SU-DHL-6 (cell line): Measurements from ENCODE around the gene OMP.

Source experiments
- H2AFZ ChIP-seq: fragments of 200-600 bp; sonication (generic); 2 replicates; pipeline ENCODE4 v1.6.1; 2014; ENCODE audit warnings: low read depth, mild to moderate bottlenecking, moderate library complexity, mixed read lengths, antibody characterized with exemption, low read length; ENCODE audit not compliant: severe bottlenecking
- H3F3A ChIP-seq: fragments of 200-600 bp; shearing (Covaris generic); 2 replicates; pipeline ENCODE4 v1.6.0; 2016; ENCODE audit warnings: antibody characterized with exemption, mild to moderate bottlenecking; ENCODE audit not compliant: insufficient read depth
- H3K27ac ChIP-seq: fragments of 200-600 bp; sonication (generic); 2 replicates; pipeline ENCODE4 v1.5.1; 2016; ENCODE audit warnings: low read depth, mild to moderate bottlenecking, low read length, moderate library complexity, mixed read lengths
- H3K27me3 ChIP-seq: fragments of 200-600 bp; sonication (generic), shearing (Covaris generic); 2 replicates; pipeline ENCODE4 v1.6.0; 2014; ENCODE audit warnings: mild to moderate bottlenecking, low read length
- H3K36me3 ChIP-seq: fragments of 200-600 bp; sonication (generic); 2 replicates; pipeline ENCODE4 v1.6.1; 2014; ENCODE audit warnings: mild to moderate bottlenecking, low read length, mixed read lengths
- H3K4me2 ChIP-seq: fragments of 300-600, 200-600 bp; shearing (Covaris generic), sonication (generic); 2 replicates; pipeline ENCODE4 v1.6.0; 2014; ENCODE audit warnings: low read length, low read depth, mild to moderate bottlenecking; ENCODE audit not compliant: poor library complexity, severe bottlenecking
- H3K4me3 ChIP-seq: fragments of 200-600 bp; sonication (generic); 2 replicates; pipeline ENCODE4 v1.5.1; 2014; ENCODE audit warnings: antibody characterized with exemption, low read length, mild to moderate bottlenecking, mixed read lengths; ENCODE audit not compliant: insufficient read depth, poor library complexity, severe bottlenecking
- H3K79me2 ChIP-seq: fragments of 200-600 bp; sonication (generic); 2 replicates; pipeline ENCODE4 v1.6.1; 2014; ENCODE audit warnings: mild to moderate bottlenecking, low read length, moderate library complexity; ENCODE audit not compliant: insufficient read depth
- H3K9ac ChIP-seq: fragments of 200-600 bp; sonication (generic); 2 replicates; pipeline ENCODE4 v1.7.0; 2014; ENCODE audit warnings: mild to moderate bottlenecking, low read length
- H3K9me2 ChIP-seq: fragments of 200-600 bp; sonication (generic); replicated peaks from 2 replicates; pipeline ENCODE4 v1.6.1; 2014; ENCODE audit warnings: low read length; ENCODE audit not compliant: insufficient read depth
- H3K9me3 ChIP-seq: fragments of 200-600 bp; sonication (generic); 2 replicates; pipeline ENCODE4 v1.6.1; 2014; ENCODE audit warnings: low read length, mixed read lengths; ENCODE audit not compliant: insufficient read depth
- H4K20me1 ChIP-seq: fragments of 200-600 bp; sonication (generic); 2 replicates; pipeline ENCODE4 v1.6.1; 2014; ENCODE audit warnings: low read depth, mild to moderate bottlenecking, antibody characterized with exemption, low read length, moderate library complexity, mixed read lengths
- CTCF ChIP-seq: fragments of 200-600 bp; sonication (generic); IDR thresholded peaks from one replicate; pipeline ENCODE4 v1.5.1; 2017; ENCODE audit warnings: antibody characterized with exemption, mild to moderate bottlenecking, low read length, moderate library complexity; ENCODE audit not compliant: insufficient read depth, poor library complexity, severe bottlenecking
- EZH2phosphoT487 ChIP-seq: fragments of 200-600 bp; sonication (generic), shearing (Covaris generic); conservative IDR thresholded peaks from 2 replicates; pipeline ENCODE4 v1.6.1; 2018; ENCODE audit warnings: mild to moderate bottlenecking, antibody characterized with exemption, low read length, moderate library complexity, mixed read lengths

The OMP gene

GRCh38 chr11:77092382-77092781, 10.3 kb upstream of the OMP start:
- no peak overlapping the region for H3K9ac ChIP-seq
- H3K36me3 ChIP-seq, result no peaks in the 10 kb centered on the region
- no peak overlapping the region for H2AFZ ChIP-seq
- H3K9me2 ChIP-seq, result no peaks in the 10 kb centered on the region
- no peak overlapping the region for H3K4me3 ChIP-seq
- no peaks in the 10 kb centered on the region for H3K79me2 ChIP-seq
- no peaks in the 10 kb centered on the region for H3K9me3 ChIP-seq
- no peaks in the 10 kb centered on the region for H4K20me1 ChIP-seq
- no peaks in the 10 kb centered on the region for H3K27me3 ChIP-seq
- no peak overlapping the region for H3K4me2 ChIP-seq
- no peaks in the 10 kb centered on the region for H3F3A ChIP-seq
- H3K27ac ChIP-seq, result no peak overlapping the region
- TF ChIP-seq CTCF (no peak), EZH2phosphoT487 (no peak)

GRCh38 chr11:77093056-77093891, 9.4 kb upstream of the OMP start:
- Histone ChIP-seq H3K4me3 (no peak overlapping the region), H3K79me2 (no peaks in the 10 kb centered on the region), H2AFZ (no peak overlapping the region), H3K9me3 (no peaks in the 10 kb centered on the region), H3K27me3 (no peaks in the 10 kb centered on the region), H3K9me2 (no peaks in the 10 kb centered on the region), H3K4me2 (no peak overlapping the region), H3F3A (no peaks in the 10 kb centered on the region), H3K36me3 (no peaks in the 10 kb centered on the region), H3K9ac (no peak overlapping the region), H3K27ac (no peak overlapping the region), H4K20me1 (no peaks in the 10 kb centered on the region)
- TF ChIP-seq EZH2phosphoT487, result no peak

GRCh38 chr11:77093987-77094840, 8.4 kb upstream of the OMP start:
- H4K20me1 ChIP-seq, result no peaks in the 10 kb centered on the region
- H3K27me3 ChIP-seq, result no peaks in the 10 kb centered on the region
- no peak overlapping the region for H3K27ac ChIP-seq
- H3K9ac ChIP-seq, result no peak overlapping the region
- H3F3A ChIP-seq, result no peaks in the 10 kb centered on the region
- H3K79me2 ChIP-seq, result no peaks in the 10 kb centered on the region
- H3K4me2 ChIP-seq, result no peak overlapping the region
- H3K9me3 ChIP-seq, result no peaks in the 10 kb centered on the region
- no peaks in the 10 kb centered on the region for H3K36me3 ChIP-seq
- H3K9me2 ChIP-seq, result no peaks in the 10 kb centered on the region
- H2AFZ ChIP-seq, result no peak overlapping the region
- no peak for TF ChIP-seq CTCF
- H3K4me3 ChIP-seq, result no peak overlapping the region
